ENCODE measurements around the gene COL15A1. TPM values are rescaled to one million over a fixed set of nuclear protein-coding genes. Genes with fewer than 3 reads are reported as not detected.

COL15A1 gene
- total RNA-seq, 1 experiment from 2014 or later = not detected

GRCh38 chr9:98942906-98943681 is 613 bp upstream of the COL15A1 start:
- Histone ChIP-seq H3K14ac (ENCODE audit: insufficient read depth, low read length) (peak overlapping the region; percentile 27; the same call in 1 of the 2 replicates), H3K79me2 (ENCODE audit: insufficient read depth, low read length) (no peaks in the 10 kb centered on the region), H3K9ac (ENCODE audit: extremely low read depth, insufficient read length, low read length) (no peak overlapping the region), H3K4ac (ENCODE audit: low read depth, low read length) (no peak overlapping the region), H2AFZ (ENCODE audit: low read length) (no peak overlapping the region), H2AK5ac (ENCODE audit: insufficient read length, low read length) (no peak overlapping the region), H2BK12ac (ENCODE audit: insufficient read length, low read depth, low read length) (no peak overlapping the region), H3K9me3 (ENCODE audit: control insufficient read depth, low read depth, low read length) (no peaks in the 10 kb centered on the region), H3K23ac (ENCODE audit: insufficient read length, low read depth, low read length) (no peak overlapping the region), H4K91ac (ENCODE audit: insufficient read length, low read depth, low read length) (no peak overlapping the region), H4K5ac (ENCODE audit: insufficient read length, low read depth, low read length) (no peak overlapping the region), H2BK20ac (ENCODE audit: low read depth, low read length, poor library complexity, severe bottlenecking) (no peak overlapping the region), H4K20me1 (ENCODE audit: control insufficient read depth, insufficient read depth, insufficient read length) (no peaks in the 10 kb centered on the region), H2BK5ac (ENCODE audit: insufficient read length, low read length) (no peak overlapping the region), H3K27ac (ENCODE audit: insufficient read length, low read depth, low read length) (no peak overlapping the region), H3K4me1 (ENCODE audit: insufficient read depth, low read length) (peaks cover 6% of the 10 kb centered on the region), H2BK15ac (ENCODE audit: low read depth, low read length) (no peak overlapping the region), H3K4me2 (ENCODE audit: insufficient read depth, insufficient read length, low read length) (peak overlapping the region; percentile 79), H3K79me1 (ENCODE audit: insufficient read depth, low read depth, low read length, poor library complexity, severe bottlenecking) (no peaks in the 10 kb centered on the region), H3K56ac (ENCODE audit: insufficient read length, low read depth, low read length) (no peak overlapping the region), H3T11ph (ENCODE audit: low read length) (no peak overlapping the region), H3K27me3 (ENCODE audit: insufficient read depth, low read length) (peaks cover 35% of the 10 kb centered on the region), H3K23me2 (ENCODE audit: insufficient read length, low read depth, low read length, poor library complexity, severe bottlenecking) (peaks cover 7% of the 10 kb centered on the region), H4K8ac (replicated peaks; ENCODE audit: insufficient read length, low read depth, low read length) (no peak overlapping the region), H3K18ac (ENCODE audit: insufficient read length, low read depth, low read length) (no peak overlapping the region), H2BK120ac (ENCODE audit: low read depth, low read length, poor library complexity, severe bottlenecking) (no peak overlapping the region)
- no peaks in the 10 kb centered on the region for H3K9me3 Mint-ChIP-seq
- TF ChIP-seq CTCF (conservative IDR thresholded peaks at IDR 0.05) = no peak
- no peaks in the 10 kb centered on the region for H3K36me3 Mint-ChIP-seq (ENCODE audit: insufficient read depth in 1 of 3, low read depth in 3 of 3)
- H3K27ac Mint-ChIP-seq = no peak overlapping the region
- peaks cover 87% of the 10 kb centered on the region for H3K27me3 Mint-ChIP-seq (ENCODE audit: low read depth)
- DNase-seq = no peak
- H3K4me3 Mint-ChIP-seq = peak overlapping the region; percentile 60 to 81
- H3K4me1 Mint-ChIP-seq = peaks cover 23 to 31% of the 10 kb centered on the region in 2 experiments
- WGBS (ENCODE audit: extremely low coverage, insufficient read length, low lambda C conversion rate) = no CpG with 5 or more reads among the region's 15 CpGs
